ENCODE results near the gene XYLT1. TPM values are rescaled to one million over a fixed set of nuclear protein-coding genes. Genes with fewer than 3 reads are reported as not detected.

Gene XYLT1
- total and polyA plus RNA-seq, 10 of the 15 experiments (the other 5 are each of a cell fraction or from before 2014, with no cell fraction given): 0.88 to 14.8 (median 5.8) TPM

GRCh38 chr16:17128791-17129190 is 342.0 kb downstream of the XYLT1 start:
- SMC1A ChIA-PET (ENCODE audit: uncharacterized antibody, unreplicated experiment): interaction anchor here (0.5 kb wide), 1 partner anchor 357 kb away, joined by 3 read pairs; no protein-coding TSS in a partner anchor
- Histone ChIP-seq H3K9me3 (replicated peaks; ENCODE audit: control insufficient read depth, insufficient read depth, low read length) (peaks cover 2% of the 10 kb centered on the region; the same call in 1 of the 3 replicates), H3K4me1 (ENCODE audit: control insufficient read depth, insufficient read depth, low read length) (peaks cover 4% of the 10 kb centered on the region), H3K27me3 (replicated peaks in 1 of 2; ENCODE audit: control insufficient read depth in 2 of 2, insufficient read depth in 2 of 2, low read length in 1 of 2) (no peaks in the 10 kb centered on the region), H3K36me3 (ENCODE audit: control insufficient read depth in 2 of 2, insufficient read depth in 2 of 2, low read length in 1 of 2) (peaks cover 0 to 2% of the 10 kb centered on the region in 2 experiments; a peak in 2 of 4 replicates), H3K9ac (ENCODE audit: control insufficient read depth, insufficient read depth, low read length) (no peak overlapping the region), H3K4me2 (ENCODE audit: control insufficient read depth, insufficient read depth) (no peak overlapping the region), H3K79me2 (ENCODE audit: control insufficient read depth, insufficient read depth, low read length) (no peaks in the 10 kb centered on the region), H3K4me3 (no peak overlapping the region), H2AFZ (ENCODE audit: control insufficient read depth, low read depth, low read length) (no peak overlapping the region), H4K20me1 (ENCODE audit: control insufficient read depth, insufficient read depth) (no peaks in the 10 kb centered on the region), H3K27ac (ENCODE audit: control insufficient read depth, insufficient read depth) (no peak overlapping the region)
- RAD21 ChIA-PET (ENCODE audit: unreplicated experiment): no interaction called here
- 85% methylated on average over 6 of the region's 6 CpGs for WGBS (ENCODE audit: insufficient coverage, insufficient replicate concordance, low lambda C conversion rate, missing lambda C conversion rate)
- POLR2A ChIA-PET: no interaction called here
- CTCF ChIA-PET: no interaction called here
- in situ Hi-C loops (cut with MboI) (no loop called here), intact Hi-C loops (cut with micrococcal nuclease; ENCODE audit: unreplicated experiment) (no loop called here)
- no peak for DNase-seq (ENCODE audit: low read depth, low spot score)
- FAIRE-seq: no peak
- no TSS peak for BruUV-seq (replicated peaks)
- ATAC-seq: no peak
- TF ChIP-seq KLF5 (IDR thresholded peaks at IDR 0.05; ENCODE audit: partially characterized antibody) (no peak), IRF3 (IDR thresholded peaks at IDR 0.05) (no peak), ZBTB33 (IDR thresholded peaks at IDR 0.05) (no peak), NRF1 (conservative IDR thresholded peaks at IDR 0.05; ENCODE audit: low read depth, low read length) (no peak), CBFB (IDR thresholded peaks at IDR 0.05; ENCODE audit: low read depth) (no peak), USF2 (IDR thresholded peaks at IDR 0.05; ENCODE audit: borderline replicate concordance, low read depth, low read length) (no peak), USF1 (IDR thresholded peaks at IDR 0.05; ENCODE audit: borderline replicate concordance, extremely low read length, insufficient read depth, low read depth, low read length) (no peak), RUNX3 (IDR thresholded peaks at IDR 0.05; ENCODE audit: low read length) (no peak), ZNF592 (IDR thresholded peaks at IDR 0.05) (no peak), TAF1 (IDR thresholded peaks at IDR 0.05; ENCODE audit: borderline replicate concordance, low read depth, low read length) (no peak), ATF3 (IDR thresholded peaks at IDR 0.05; ENCODE audit: borderline replicate concordance, extremely low read depth, low read depth, low read length) (no peak), CTCF (IDR thresholded peaks at IDR 0.05 in 2 of 3, conservative IDR thresholded peaks at IDR 0.05 in 1 of 3; ENCODE audit: control insufficient read depth in 2 of 3, extremely low read depth in 1 of 3, insufficient read depth in 1 of 3, low read depth in 3 of 3, low read length in 3 of 3) (no peak)

All from GM12878 (cell line).